Right hindlimb (tissue), 1 donor: Measurements from ENCODE around the gene ONECUT2.
"Not testable (repeated sequence)": the region's sequence is repeated elsewhere in the genome, so short reads cannot be mapped to it uniquely, and the experiment has no call there.

Source experiments
- DNase-seq: peaks from one replicate; pipeline ENCODE4 v3.0.0-alpha.2; 2018

ONECUT2 gene

GRCh38 chr18:57447154-57447621 is 12.0 kb downstream of the ONECUT2 start:
- DNase-seq: peak; percentile 71

DNA sequence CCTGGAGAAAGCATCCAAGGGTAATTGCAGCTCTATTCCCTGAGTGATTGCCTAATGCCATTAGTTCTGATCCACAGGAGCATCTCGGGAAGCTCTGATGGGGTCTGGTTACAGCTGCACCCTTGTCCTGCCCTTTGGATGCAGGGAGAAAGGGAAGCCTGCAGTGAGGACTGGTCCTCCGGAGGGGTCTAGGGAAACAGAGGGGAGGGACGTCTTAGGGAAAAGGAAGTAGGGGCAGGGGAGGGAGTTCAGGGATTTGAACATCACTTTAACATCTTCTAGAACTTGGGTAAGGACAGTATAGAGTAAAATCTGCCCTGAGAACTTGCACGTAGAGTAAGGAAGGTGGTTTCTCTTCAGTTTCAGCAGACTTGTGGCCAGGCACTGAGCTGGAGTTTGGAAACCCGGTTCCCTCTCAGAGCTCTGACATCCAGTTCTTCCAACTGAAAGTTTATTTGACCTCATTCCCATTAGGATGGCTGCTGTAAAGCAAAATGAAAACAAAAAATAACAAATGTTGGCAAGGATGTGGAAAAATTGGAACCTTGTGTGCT is 20.5 kb downstream of the ONECUT2 start:
- DNase-seq: no peak

DNA sequence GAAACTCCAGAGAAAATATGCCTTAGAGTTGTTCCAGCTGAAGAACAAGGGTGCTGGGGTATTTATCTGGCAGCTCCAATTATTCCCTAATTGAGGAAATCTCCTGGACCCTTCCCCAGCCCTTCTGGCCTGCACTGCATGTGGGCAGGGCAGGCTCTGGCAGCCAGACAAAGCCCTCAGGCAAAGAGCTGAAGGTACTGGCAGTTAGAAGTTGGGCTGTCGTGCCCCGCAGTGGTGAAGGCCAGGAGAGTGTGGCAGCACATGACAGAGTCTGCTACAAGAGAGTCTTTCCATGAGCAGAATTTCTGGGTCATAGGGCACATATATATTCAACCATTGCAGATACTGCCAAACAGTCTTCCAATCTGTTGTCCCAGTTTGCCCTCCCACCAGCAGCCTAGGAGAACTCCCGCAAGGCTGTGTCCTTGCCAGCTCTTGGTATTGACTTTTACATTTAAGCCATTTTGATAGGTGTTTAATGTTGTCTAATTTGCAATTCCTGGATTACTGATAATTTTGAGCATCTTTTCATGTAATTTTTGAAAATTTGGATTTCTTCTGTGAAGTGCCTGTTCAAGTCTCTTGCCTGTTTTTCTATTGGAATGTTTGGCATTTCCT is 26.6 kb downstream of the ONECUT2 start:
- no peak for DNase-seq

GRCh38 chr18:57466307-57466706 is 31.1 kb downstream of the ONECUT2 start:
- no peak for DNase-seq

- no peak for DNase-seq
Observed at GRCh38 chr18:57466745-57467409, 31.7 kb downstream of the ONECUT2 start.

- DNase-seq: no peak
Observed at GRCh38 chr18:57469884-57470283, 34.7 kb downstream of the ONECUT2 start.

DNA sequence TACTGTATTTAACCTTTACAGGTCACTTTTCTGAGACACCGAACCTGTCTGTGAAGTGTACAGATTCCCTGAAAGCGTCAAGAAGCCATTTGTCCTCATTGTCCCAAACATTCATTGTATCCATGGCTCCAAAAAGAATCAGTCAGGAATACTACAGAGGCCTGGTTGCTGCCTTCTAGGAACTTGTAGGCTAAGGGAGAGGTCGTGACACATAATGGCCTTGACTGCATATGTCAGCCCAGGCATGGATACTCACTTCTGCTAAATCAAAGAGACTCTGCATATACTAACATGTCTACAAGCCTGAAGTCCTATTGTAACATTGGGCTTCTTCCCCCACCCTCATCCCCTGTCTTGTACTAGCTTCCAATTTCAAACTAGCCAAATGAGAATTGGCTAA is 40.2 kb downstream of the ONECUT2 start:
- no peak for DNase-seq

- DNase-seq: no peak
Observed at GRCh38 chr18:57475903-57476302, 40.7 kb downstream of the ONECUT2 start.

- DNase-seq: no peak
Observed at GRCh38 chr18:57480733-57481132, 45.6 kb downstream of the ONECUT2 start.

- no peak for DNase-seq
Observed at GRCh38 chr18:57497372-57498294, 62.5 kb downstream of the ONECUT2 start.

DNA sequence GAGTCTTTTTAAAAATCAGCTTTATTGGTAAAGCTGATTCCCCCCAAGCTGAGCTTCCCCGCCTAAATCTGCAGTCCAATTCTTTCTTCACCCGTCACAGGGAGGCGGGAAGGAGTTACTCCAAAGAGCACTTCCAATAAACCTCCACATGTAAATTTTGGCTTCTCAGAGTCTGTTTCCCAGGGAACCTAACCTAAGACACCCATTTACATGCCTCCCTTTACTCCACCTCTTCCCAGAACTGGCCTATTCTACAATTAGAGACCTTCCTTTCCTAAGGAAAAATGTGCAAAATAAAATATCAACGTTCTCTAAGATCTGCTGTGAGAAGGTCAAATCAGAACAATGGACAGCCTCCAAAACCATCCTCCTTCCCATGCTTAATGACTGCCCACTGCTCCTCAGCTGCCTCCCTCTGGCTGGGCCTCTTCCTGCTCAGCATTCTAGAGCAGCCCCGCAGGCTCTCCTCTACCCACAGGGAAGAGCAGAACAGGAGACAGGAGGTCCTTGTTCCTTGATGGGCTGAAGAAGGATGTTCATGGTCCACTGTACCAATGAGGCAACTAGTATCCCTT is 63.6 kb downstream of the ONECUT2 start:
- no peak for DNase-seq

DNA sequence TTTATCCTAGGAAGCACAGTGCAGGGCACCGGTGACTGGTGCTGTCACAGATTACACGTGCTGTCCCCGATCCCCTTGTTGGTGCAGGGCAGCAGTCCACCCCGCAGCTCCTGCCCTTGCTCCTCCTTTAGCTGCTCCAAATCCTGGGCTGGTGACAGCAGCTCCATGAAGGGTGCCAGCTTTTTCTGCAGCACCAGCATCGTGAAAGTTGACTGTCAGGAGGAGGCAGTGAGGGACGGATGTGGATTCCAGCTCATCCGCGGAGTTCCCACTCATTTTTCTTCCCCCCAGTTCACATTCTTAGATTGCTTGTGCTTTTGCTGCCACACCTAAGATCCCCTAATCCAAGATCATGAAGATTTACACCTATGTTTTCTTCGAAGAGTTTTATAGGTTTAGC is 67.5 kb downstream of the ONECUT2 start:
- DNase-seq: no peak

GRCh38 chr18:57505231-57505630 is 70.1 kb downstream of the ONECUT2 start:
- DNase-seq: no peak

GRCh38 chr18:57516056-57516455 is 80.9 kb downstream of the ONECUT2 start:
- no peak for DNase-seq

- DNase-seq: no peak
Observed at GRCh38 chr18:57518533-57518932, 83.4 kb downstream of the ONECUT2 start.

DNA sequence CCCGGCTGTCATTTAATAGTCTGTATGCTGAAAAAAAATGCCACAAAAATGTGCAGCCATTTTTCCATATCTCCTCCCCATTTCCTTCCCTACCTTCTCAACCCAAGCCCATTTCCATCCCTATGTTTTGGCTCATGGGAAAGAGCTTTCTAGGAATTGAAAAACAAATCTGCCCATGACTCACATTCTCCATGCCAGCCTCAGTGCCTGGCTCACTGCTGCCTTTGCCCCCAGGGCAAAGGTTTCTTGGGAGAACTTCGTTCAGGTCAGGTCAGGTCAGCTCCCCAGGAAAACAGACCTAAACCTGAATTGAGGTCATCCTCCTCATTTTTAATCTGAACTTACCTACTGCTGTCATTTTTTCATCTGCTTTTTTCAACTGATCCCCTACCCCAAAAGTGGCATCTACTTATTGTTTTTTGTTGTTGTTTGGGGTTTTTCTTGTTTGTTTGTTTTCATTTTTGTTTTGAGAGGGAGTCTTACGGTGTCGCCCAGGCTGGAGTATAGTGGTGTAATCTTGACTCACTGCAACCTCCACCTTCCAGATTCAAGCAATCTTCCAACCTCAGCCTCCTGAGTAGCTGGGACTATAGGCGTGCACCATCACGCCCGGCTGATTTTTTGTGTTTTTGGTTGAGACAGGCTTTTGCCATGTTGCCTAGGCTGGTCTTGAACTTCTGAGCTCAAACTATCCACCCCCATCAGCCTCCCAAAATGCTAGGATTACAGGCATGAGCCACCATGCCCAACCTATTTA is 84.7 kb downstream of the ONECUT2 start:
- no peak for DNase-seq

DNA sequence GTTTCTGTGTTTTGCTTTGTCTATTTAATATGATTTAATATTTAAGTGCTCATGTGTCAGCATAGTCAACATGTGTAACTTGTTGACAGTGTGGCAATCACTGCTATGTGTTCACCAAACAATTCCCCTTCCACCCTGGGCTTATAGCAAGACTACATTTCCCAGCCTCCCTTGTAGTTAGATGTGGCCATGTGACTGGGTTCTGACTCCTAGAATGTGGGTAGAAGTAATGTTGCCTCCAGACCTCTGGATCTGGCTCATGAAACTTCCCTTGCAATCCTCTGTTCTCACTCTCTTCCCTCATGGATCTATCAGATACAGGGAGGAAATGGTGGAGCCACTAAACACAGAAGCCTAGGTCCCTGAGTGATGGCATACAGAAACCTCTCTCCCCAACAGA is 87.2 kb downstream of the ONECUT2 start:
- DNase-seq: not testable (repeated sequence)

DNA sequence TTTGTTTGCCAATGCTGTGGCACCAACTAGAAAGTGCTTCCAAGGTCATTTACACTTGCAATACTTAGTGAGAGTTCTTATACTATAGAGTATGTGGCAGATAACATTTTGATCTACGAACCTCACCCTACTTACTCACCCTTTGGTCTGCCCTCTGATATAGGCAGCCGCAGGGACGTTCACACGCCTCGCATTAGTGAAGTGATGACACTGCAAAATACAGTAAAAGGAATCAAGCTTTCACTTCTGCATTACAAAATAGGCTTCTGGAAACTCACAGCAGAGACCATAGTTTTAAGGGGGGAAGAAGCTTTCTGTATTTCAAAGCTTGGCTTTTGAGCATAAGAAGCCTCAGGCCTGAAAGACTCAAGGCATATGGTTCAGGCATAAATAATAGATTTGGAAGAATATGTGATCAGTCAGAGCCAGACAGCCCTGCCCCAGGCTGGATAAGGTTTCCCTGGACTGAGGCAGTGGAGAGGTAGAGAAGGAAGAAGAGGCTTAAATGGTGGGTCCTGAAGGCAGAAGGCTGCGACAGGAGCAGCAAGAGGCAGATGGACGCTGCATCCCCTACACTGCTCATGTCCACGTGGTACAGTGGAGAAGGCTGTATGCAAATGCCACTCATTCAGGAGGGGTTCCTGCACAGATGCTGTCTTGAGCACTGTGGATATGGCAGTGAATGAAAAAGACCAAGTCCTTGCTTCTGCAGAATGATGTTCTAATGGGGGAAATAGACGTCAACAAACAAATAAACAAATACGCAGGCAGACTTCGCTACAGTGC is 88.2 kb downstream of the ONECUT2 start:
- no peak for DNase-seq

- DNase-seq: no peak
Observed at GRCh38 chr18:57527556-57528229, 92.5 kb downstream of the ONECUT2 start.

DNA sequence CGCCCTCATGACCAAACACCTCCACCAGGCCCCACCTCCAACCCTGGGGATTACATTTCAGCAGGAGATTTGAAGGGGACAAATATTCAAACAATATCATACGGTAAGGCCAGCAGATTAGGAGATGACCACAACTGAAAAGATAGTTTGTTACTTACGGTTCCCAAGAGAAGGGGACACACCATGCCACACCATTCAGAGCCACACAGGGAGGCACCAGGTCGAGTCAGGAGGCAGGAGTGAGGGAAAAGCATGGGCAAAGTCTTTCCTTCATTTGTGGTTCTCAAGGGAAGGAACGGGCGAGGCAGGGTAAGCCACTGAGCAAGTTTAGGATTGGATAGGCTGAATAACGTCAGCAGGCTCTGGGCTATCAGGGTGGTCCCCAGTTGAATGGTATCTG is 94.0 kb downstream of the ONECUT2 start:
- no peak for DNase-seq
